ENCODE results near the gene LRP4. TPM values are rescaled to one million over a fixed set of nuclear protein-coding genes. Genes with fewer than 3 reads are reported as not detected.

The LRP4 gene
- total and polyA plus RNA-seq, 9 donors, result 11.1 to 30.3 (median 22.6) TPM

DNA sequence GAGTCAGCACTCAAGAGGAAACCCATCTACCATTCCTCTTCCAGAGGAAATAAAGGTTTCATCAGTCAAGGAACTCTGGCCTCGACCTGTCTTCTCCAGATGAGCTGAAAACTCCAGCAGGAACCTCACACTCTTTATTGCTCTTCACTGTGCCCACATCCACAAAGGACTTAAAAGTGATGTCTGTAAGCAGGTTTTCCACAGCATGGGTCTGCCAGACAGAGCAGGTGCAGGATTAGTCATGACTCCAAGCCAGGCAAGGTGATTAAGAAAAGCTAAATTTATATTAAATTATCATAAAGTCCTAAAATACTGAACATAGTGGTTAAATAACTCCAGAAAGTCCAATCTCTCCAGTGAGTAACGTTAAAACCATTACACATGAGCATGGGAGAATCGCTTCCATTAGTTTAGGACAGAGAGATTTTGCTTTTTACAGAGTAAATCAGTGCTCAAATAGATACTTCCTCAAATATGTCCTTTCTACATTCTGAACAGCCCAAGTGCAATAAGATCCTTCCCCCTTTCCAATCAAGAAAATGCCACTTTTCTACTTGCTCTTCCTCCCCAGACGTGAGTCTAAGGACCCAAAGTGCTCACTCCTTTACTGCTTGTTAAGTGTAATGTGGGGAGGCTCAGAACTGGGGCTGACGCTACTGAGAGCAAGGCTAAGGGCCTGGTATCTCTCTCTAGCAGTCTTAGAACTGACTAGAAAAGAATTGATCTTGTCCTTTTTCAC is 61.6 kb downstream of the LRP4 start:
- peaks cover 32% of the 10 kb centered on the region for H3K36me3 ChIP-seq (ENCODE audit: control insufficient read depth, insufficient read depth, low read length)
- WGBS (ENCODE audit: insufficient coverage), result no CpG with 5 or more reads among the region's 5 CpGs
- H3K9me3 ChIP-seq (replicated peaks; ENCODE audit: control insufficient read depth, low read depth, low read length), result no peaks in the 10 kb centered on the region
- DNase-seq, result peak; percentile 15
- H3K27ac ChIP-seq (ENCODE audit: low read length), result no peak overlapping the region
- no peak overlapping the region for H3K4me3 ChIP-seq (ENCODE audit: low read length)
- H3K27me3 ChIP-seq (ENCODE audit: control insufficient read depth, insufficient read depth, low read length), result no peaks in the 10 kb centered on the region
- H3K4me1 ChIP-seq (ENCODE audit: control insufficient read depth, insufficient read depth, low read length), result no peaks in the 10 kb centered on the region

GRCh38 chr11:46855863-46856262 is 62.5 kb downstream of the LRP4 start:
- H3K27me3 ChIP-seq (ENCODE audit: control insufficient read depth, insufficient read depth, low read length), result no peaks in the 10 kb centered on the region
- H3K9me3 ChIP-seq (replicated peaks; ENCODE audit: control insufficient read depth, low read depth, low read length), result no peaks in the 10 kb centered on the region
- no peak overlapping the region for H3K27ac ChIP-seq (ENCODE audit: low read length)
- H3K4me3 ChIP-seq (ENCODE audit: low read length), result no peak overlapping the region
- peaks cover 30% of the 10 kb centered on the region for H3K36me3 ChIP-seq (ENCODE audit: control insufficient read depth, insufficient read depth, low read length)
- WGBS (ENCODE audit: insufficient coverage), result 90% methylated on average over 2 of the region's 2 CpGs
- no peak for DNase-seq
- no peaks in the 10 kb centered on the region for H3K4me1 ChIP-seq (ENCODE audit: control insufficient read depth, insufficient read depth, low read length)

GRCh38 chr11:46855167-46855566 is 63.2 kb downstream of the LRP4 start:
- H3K4me3 ChIP-seq (ENCODE audit: low read length), result no peak overlapping the region
- H3K36me3 ChIP-seq (ENCODE audit: control insufficient read depth, insufficient read depth, low read length), result peaks cover 23% of the 10 kb centered on the region
- WGBS (ENCODE audit: insufficient coverage), result 100% methylated on average over 1 of the region's 3 CpGs
- DNase-seq, result no peak
- H3K9me3 ChIP-seq (replicated peaks; ENCODE audit: control insufficient read depth, low read depth, low read length), result no peaks in the 10 kb centered on the region
- H3K4me1 ChIP-seq (ENCODE audit: control insufficient read depth, insufficient read depth, low read length), result no peaks in the 10 kb centered on the region
- no peak overlapping the region for H3K27ac ChIP-seq (ENCODE audit: low read length)
- H3K27me3 ChIP-seq (ENCODE audit: control insufficient read depth, insufficient read depth, low read length), result no peaks in the 10 kb centered on the region

DNA sequence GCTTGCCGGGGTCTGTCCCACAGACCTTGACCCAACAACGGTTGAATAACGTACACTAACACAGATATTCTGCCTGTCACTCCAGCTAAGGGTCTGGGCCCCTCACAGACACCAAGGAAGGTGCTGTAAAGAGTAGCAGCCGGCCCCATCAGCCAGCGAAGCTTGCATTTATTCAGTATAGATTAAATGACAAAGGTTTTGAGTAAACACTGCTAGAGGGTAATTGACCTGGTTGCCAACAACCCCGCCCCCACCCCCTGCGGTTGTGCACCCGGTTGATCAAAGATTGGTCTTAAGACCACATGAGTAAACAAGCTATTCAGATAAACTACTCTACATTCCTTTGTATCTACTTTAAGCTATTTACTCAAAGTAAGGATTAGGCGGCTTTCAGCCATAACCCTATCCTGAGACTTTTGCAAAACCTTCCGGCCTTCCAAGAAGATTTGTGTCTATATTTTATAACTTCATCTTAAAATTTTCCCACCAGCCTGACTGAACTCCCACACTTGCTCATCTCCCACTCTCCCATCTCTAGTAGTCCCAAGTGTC is 67.4 kb downstream of the LRP4 start:
- no peak for DNase-seq
- no peaks in the 10 kb centered on the region for H3K36me3 ChIP-seq (ENCODE audit: control insufficient read depth, insufficient read depth, low read length)
- H3K4me3 ChIP-seq (ENCODE audit: low read length), result no peak overlapping the region
- H3K9me3 ChIP-seq (replicated peaks; ENCODE audit: control insufficient read depth, low read depth, low read length), result no peaks in the 10 kb centered on the region
- no peaks in the 10 kb centered on the region for H3K4me1 ChIP-seq (ENCODE audit: control insufficient read depth, insufficient read depth, low read length)
- no peak overlapping the region for H3K27ac ChIP-seq (ENCODE audit: low read length)
- H3K27me3 ChIP-seq (ENCODE audit: control insufficient read depth, insufficient read depth, low read length), result no peaks in the 10 kb centered on the region
- WGBS (ENCODE audit: insufficient coverage), result 47% methylated on average over 4 of the region's 10 CpGs

DNA sequence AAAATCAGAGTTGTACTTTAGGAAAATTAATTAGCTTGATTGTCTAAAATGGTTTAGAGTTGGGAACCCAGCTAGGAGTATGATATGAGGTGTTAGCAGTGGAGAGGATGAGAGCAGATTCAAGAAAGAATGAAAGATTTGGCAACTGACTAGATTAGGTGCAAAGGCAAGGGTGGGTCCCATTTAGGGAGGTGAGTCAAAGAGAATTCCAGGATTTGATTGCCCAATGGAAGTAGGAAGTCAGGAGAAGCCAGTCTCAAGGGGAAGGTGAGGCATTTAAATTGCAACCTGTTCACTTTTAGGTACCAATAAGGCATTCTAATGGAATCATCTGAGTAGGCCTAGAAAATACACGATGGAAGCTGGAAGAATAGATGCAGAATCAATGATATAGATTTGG is 68.7 kb downstream of the LRP4 start:
- no peak for DNase-seq
- Histone ChIP-seq H3K9me3 (replicated peaks; ENCODE audit: control insufficient read depth, low read depth, low read length) (no peaks in the 10 kb centered on the region), H3K27me3 (ENCODE audit: control insufficient read depth, insufficient read depth, low read length) (no peaks in the 10 kb centered on the region), H3K4me1 (ENCODE audit: control insufficient read depth, insufficient read depth, low read length) (peaks cover 3% of the 10 kb centered on the region), H3K4me3 (ENCODE audit: low read length) (no peak overlapping the region), H3K36me3 (ENCODE audit: control insufficient read depth, insufficient read depth, low read length) (no peaks in the 10 kb centered on the region), H3K27ac (ENCODE audit: low read length) (no peak overlapping the region)
- WGBS (ENCODE audit: insufficient coverage), result 100% methylated on average over 1 of the region's 1 CpG

GRCh38 chr11:46846510-46846830 is 71.9 kb downstream of the LRP4 start:
- WGBS (ENCODE audit: insufficient coverage), result 0% methylated on average over 3 of the region's 6 CpGs
- H3K9me3 ChIP-seq (replicated peaks; ENCODE audit: control insufficient read depth, low read depth, low read length), result no peaks in the 10 kb centered on the region
- peak overlapping the region; percentile 76 for H3K4me3 ChIP-seq (ENCODE audit: low read length)
- peaks cover 5% of the 10 kb centered on the region for H3K4me1 ChIP-seq (ENCODE audit: control insufficient read depth, insufficient read depth, low read length)
- H3K36me3 ChIP-seq (ENCODE audit: control insufficient read depth, insufficient read depth, low read length), result peaks cover 4% of the 10 kb centered on the region
- DNase-seq, result no peak
- H3K27ac ChIP-seq (ENCODE audit: low read length), result no peak overlapping the region
- no peaks in the 10 kb centered on the region for H3K27me3 ChIP-seq (ENCODE audit: control insufficient read depth, insufficient read depth, low read length)

- Histone ChIP-seq H3K27ac (ENCODE audit: low read length) (peak within 1 kb of the TSS; percentile 69), H3K4me1 (ENCODE audit: control insufficient read depth, insufficient read depth, low read length) (peaks cover 5% of the 10 kb centered on the region), H3K36me3 (ENCODE audit: control insufficient read depth, insufficient read depth, low read length) (peaks cover 4% of the 10 kb centered on the region), H3K9me3 (replicated peaks; ENCODE audit: control insufficient read depth, low read depth, low read length) (no peaks in the 10 kb centered on the region), H3K4me3 (ENCODE audit: low read length) (peak within 1 kb of the TSS; percentile 76), H3K27me3 (ENCODE audit: control insufficient read depth, insufficient read depth, low read length) (no peaks in the 10 kb centered on the region)
- peak; percentile 96 for DNase-seq
- under 1% methylated on average over 83 of the region's 83 CpGs for WGBS (ENCODE audit: insufficient coverage)
These were observed 72.4 kb downstream of the LRP4 start, which contains the start of gene CKAP5 for GRCh38 chr11:46845740-46846509. CKAP5 (minus strand) TSS chr11:46846280; CDS start chr11:46821231, 25,049 bp downstream.

GRCh38 chr11:46845440-46845739 is 73.0 kb downstream of the LRP4 start:
- Histone ChIP-seq H3K9me3 (replicated peaks; ENCODE audit: control insufficient read depth, low read depth, low read length) (no peaks in the 10 kb centered on the region), H3K4me3 (ENCODE audit: low read length) (peak overlapping the region; percentile 76), H3K36me3 (ENCODE audit: control insufficient read depth, insufficient read depth, low read length) (peaks cover 4% of the 10 kb centered on the region), H3K27me3 (ENCODE audit: control insufficient read depth, insufficient read depth, low read length) (no peaks in the 10 kb centered on the region), H3K4me1 (ENCODE audit: control insufficient read depth, insufficient read depth, low read length) (peaks cover 5% of the 10 kb centered on the region), H3K27ac (ENCODE audit: low read length) (peak overlapping the region; percentile 43)
- 0% methylated on average over 8 of the region's 12 CpGs for WGBS (ENCODE audit: insufficient coverage)
- DNase-seq, result no peak

DNA sequence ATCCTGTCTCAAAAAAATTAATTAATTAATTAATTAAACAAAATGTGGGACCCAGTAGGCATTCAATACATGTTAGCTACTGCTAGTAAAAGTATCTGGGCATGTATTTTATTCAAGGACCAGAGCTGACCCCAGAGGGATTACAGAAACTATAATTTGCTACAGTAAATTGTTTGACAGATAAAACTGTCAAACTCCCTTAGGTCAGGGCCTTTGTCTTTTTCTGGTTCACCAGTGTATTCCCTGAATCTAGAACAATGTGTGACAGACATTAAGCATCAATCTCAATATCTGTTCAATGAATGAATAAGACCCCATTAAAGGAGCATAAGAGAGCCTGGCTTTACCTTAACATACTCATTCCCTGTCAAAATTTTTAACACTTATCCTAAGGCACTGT is 78.2 kb downstream of the LRP4 start:
- H3K27ac ChIP-seq (ENCODE audit: low read length), result no peak overlapping the region
- no peaks in the 10 kb centered on the region for H3K9me3 ChIP-seq (replicated peaks; ENCODE audit: control insufficient read depth, low read depth, low read length)
- no peak overlapping the region for H3K4me3 ChIP-seq (ENCODE audit: low read length)
- peaks cover 4% of the 10 kb centered on the region for H3K36me3 ChIP-seq (ENCODE audit: control insufficient read depth, insufficient read depth, low read length)
- DNase-seq, result no peak
- H3K4me1 ChIP-seq (ENCODE audit: control insufficient read depth, insufficient read depth, low read length), result peaks cover 4% of the 10 kb centered on the region
- H3K27me3 ChIP-seq (ENCODE audit: control insufficient read depth, insufficient read depth, low read length), result no peaks in the 10 kb centered on the region

GRCh38 chr11:46838501-46838900 is 79.8 kb downstream of the LRP4 start:
- H3K36me3 ChIP-seq (ENCODE audit: control insufficient read depth, insufficient read depth, low read length), result peaks cover 4% of the 10 kb centered on the region
- no peaks in the 10 kb centered on the region for H3K27me3 ChIP-seq (ENCODE audit: control insufficient read depth, insufficient read depth, low read length)
- DNase-seq, result no peak
- 100% methylated on average over 1 of the region's 6 CpGs for WGBS (ENCODE audit: insufficient coverage)
- H3K9me3 ChIP-seq (replicated peaks; ENCODE audit: control insufficient read depth, low read depth, low read length), result no peaks in the 10 kb centered on the region
- H3K4me3 ChIP-seq (ENCODE audit: low read length), result no peak overlapping the region
- no peaks in the 10 kb centered on the region for H3K4me1 ChIP-seq (ENCODE audit: control insufficient read depth, insufficient read depth, low read length)
- H3K27ac ChIP-seq (ENCODE audit: low read length), result no peak overlapping the region

All from muscle of leg (tissue), 11 donors.